ENCODE results near the gene TAF8.
"Not testable (repeated sequence)": the region's sequence is repeated elsewhere in the genome, so short reads cannot be mapped to it uniquely, and the experiment has no call there.

TAF8 gene

DNA sequence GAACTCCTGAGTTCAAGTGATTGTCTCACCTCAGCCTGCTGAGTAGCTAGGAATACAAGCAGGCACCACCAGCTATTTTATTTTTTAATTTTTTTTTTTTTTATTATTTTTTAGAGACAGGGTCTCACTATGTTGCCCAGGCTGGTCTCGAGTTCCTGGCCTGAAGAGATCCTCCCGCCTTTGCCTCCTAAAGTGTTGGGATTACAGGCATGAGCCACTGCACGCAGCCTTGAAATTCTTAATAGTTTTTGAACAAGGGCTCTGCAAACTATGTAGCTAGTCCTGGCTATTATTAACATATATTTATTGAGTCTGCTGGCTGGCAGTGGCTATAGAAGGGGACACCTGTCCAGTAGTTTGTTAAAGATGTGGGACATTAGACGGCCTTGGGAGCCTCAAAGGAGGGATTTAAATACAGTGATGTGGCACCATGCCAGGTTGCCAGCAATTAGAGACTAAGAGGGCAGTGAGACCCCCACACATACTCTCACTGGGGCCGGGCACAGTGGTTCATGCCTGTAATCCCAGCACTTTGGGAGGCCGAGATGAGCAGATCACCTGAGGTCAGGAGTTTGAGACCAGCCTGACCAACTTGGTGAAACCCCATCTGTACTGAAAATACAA, 21.1 kb upstream of the TAF8 start:
- no peak for DNase-seq (ENCODE audit: low spot score)

DNA sequence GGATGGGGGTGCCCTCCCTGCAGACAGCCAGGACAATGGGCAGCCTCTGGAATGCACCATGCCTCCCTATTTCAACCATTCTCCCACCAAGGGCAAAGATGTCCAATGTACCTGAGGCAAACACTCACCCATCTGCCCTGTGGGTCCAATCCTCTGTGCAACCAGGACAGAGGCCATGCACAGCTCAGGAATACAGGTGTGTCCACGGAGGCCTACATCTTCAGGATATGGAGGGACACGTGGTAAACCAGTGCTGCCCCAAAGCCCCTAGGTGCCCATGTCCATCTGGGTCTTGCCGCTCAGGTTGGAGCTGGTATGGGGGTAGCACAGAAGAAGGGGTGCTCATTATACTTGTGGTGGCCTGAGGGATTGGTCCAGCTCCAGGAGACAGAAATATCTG, 20.4 kb upstream of the TAF8 start:
- no peak for DNase-seq (ENCODE audit: low spot score)

DNA sequence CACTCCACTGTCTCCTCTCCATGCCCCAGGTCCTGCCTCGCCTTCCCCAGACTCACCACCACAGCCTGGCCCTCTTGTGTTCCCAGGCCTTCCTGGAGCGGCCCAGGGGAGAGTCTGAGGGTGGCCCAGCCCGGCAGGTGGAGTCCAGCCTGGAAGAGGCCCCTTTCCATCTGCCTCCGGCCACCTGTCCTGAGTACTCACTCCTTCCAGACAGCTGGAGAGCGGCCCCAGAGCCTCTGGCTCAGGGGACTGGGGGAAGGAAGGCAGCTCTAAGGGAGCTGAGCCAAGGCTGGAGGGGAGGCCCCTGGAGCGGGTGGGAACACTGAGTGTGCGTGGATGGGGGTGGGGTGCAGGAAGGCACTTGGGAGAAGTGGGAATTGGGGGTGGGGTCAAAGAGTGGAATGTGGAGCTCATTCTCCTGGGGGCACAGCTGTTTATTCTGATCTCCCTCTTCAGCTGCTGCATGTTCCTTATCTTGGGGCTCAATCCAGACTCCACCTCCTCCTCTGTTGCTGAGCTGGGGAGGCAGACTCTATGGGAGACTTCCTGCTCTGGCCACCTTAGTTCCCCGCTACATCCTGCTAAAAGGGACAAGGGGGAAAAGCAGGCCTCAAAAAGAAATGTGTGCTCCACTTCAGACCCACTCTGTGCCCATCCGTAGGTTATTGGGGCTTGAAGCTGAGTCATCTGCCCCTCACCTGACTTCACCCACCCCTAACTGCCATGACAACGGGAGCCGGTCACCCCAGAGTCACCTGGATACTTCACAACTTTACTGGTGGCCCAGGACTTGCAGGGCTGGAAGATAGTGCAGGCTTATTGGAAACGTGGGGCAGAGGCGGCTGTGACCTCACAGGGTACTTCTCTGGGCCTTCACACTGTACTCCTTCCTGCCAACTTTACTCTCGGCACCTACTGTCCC, 19.5 kb upstream of the TAF8 start:
- DNase-seq (ENCODE audit: low spot score), result no peak

DNA sequence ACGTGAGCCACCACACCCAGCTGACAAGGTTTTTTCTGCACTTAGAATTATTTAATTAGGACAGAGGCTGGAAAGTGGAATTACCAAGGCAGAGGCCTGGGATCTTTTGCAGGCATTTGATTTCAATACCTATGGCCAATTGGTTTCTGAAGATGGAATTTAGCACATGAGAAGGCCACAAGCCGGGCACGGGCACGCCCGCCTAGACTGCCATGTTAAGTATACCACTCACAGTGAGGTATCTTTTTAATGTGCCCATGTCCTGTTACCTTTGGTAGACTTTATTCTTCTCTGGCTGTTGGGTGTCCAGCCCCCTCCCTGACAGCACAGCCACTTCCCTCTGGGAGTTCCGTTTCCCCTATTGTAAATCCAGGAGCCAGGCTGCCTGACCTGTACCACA, 18.0 kb upstream of the TAF8 start:
- DNase-seq (ENCODE audit: low spot score), result no peak

GRCh38 chr6:42037669-42038068, 12.7 kb upstream of the TAF8 start:
- DNase-seq (ENCODE audit: low spot score), result not testable (repeated sequence)

DNA sequence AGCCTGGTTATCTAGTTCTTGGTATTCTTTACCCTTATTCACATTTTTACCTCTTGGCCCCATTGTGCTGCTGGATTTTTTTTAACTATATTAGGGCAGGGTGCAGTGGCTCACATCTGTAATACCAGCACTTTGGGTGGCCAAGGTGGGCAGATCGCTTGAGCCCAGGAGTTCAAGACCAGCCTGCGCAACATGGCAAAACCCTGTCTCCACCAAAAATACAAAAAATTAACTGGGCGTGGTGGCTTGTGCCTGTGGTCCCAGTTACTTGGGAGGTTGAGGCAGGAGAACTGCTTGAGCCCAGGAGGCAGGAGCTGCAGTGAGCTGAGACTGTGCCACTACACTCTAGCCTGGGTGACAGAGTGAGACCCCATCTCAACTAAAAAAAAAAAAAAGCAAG, 12.2 kb upstream of the TAF8 start:
- DNase-seq (ENCODE audit: low spot score), result no peak

DNA sequence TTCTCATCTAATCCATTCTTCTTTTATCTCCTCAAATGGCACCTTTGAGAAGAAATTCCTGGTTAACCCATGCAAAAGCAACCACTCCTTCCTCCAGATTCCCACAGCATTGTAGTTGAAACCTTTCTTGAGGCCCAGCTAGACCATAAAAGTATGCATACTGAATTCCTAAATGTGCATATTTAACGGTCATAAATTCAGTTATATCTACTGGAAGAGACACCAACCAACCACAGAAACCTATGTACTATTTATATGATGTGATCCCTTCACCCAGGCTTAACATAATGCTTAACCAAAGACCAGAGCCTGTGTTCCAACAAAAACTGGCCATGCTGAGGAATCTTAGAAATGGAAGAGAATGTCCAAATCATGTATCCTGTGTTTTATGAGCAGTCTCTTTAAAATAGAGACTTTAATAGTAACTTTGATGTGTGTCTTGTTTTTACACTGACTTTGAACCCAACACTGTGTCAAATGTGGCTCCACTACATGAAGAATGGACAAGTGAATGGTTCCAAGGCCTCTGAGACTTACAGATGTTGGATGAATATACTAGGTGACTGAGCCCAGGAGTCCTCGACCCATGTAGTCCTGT, 11.4 kb upstream of the TAF8 start:
- DNase-seq (ENCODE audit: low spot score), result no peak

- no peak for DNase-seq (ENCODE audit: low spot score)
These were observed 9.4 kb upstream of the TAF8 start for GRCh38 chr6:42040856-42041480.

GRCh38 chr6:42041481-42042053, 8.8 kb upstream of the TAF8 start:
- DNase-seq (ENCODE audit: low spot score), result no peak

- no peak for DNase-seq (ENCODE audit: low spot score)
These were observed 8.2 kb upstream of the TAF8 start for GRCh38 chr6:42042108-42042507.

GRCh38 chr6:42043787-42044475, 6.4 kb upstream of the TAF8 start:
- DNase-seq (ENCODE audit: low spot score), result peak; percentile 79

DNA sequence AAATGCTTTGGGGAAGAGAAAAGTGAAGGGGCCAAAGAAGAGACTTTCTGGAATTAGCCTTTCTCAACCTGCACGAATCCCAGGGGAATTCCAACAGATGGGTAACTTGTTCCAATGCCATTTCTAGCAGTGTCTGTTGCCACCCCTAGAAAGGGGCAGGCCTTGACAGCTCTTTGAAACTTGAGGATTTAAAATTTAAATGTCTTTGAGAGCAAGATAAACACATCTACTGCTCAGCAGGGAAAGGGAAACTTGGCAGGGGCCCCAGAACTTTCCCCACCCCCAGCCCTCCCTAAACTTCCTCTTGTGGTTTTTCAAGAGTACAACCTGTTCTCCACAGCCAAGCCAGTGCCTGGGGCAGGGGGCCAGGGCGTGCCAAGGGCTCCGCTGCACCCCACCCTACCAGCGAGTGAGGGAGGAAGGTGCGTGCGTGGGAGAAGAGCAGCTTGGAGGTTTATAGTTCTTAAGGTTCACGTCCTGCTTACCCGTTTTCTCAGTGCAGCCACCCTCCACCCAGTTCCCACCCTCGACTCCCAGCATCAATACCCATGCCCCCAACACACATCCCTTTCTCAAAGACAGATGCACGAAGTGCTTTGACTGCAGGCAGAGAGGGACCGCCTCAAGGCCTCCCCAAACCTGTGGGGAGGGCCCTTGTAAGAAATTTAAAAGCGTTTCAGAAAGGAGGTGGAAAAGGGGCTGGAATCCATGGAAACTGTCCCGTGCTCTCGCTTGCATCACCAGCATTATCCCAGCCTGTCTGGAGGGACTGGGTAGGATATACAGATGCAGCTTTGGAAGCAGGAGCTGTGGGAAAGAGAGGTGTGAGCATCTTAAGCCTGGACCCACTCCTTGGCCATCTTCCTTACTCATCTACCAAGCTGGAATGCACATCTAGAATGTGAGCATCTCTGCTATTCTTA, 4.5 kb upstream of the TAF8 start:
- DNase-seq (ENCODE audit: low spot score), result no peak

GRCh38 chr6:42046464-42047212, 3.7 kb upstream of the TAF8 start:
- no peak for DNase-seq (ENCODE audit: low spot score)

DNA sequence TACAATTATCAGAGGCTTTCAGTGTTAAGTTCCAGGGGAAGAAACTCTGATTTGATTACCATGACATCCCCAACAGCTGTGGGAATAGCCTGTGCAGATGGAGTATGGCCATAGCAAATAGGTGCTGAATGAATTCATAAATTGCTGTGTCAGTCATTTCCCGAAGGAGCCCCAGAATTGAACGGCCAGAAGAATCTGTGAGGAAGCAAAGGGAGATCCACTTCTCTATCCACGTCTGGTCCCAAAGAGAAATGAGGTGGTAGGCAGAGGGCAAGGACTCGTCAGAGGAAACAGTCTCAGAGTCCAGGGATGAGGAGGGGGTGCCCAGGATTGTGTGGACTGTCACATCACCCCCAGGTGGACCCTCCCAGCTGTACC, 3.1 kb upstream of the TAF8 start:
- no peak for DNase-seq (ENCODE audit: low spot score)

GRCh38 chr6:42047790-42048405, 2.4 kb upstream of the TAF8 start:
- no peak for DNase-seq (ENCODE audit: low spot score)

DNA sequence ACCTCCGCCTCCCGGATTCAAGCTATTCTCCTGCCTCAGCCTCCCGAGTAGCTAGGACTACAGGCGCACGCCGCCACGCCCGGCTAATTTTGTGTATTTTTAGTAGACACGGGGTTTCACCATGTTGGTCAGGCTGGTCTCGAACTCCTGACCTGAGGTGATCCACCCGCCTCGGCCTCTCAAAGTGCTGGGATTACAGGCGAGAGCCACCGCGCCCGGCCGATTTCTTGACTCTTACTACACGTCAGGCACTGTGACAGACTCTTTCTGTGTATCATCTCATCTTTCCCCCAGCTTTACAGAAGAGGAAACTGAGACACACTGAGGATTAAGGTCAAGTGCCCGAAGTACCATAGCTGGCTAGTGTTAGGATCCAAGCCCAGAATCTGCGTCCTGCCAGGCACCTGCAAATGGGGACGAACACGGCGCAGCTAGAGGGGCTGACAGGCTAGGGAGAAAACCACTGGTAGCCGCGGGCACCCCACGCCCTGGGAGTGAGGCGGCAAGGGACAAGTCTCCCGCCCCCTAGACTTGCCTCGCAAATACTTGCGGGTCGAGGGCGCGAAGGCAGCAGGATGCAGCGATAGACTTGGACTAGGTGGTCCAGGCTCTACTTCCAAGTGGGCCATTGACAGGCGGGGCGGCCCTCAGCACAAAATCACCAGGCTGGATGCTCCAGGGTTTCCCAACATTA, 1.1 kb upstream of the TAF8 start:
- DNase-seq (ENCODE audit: low spot score), result no peak

- DNase-seq (ENCODE audit: low spot score), result no peak
These were observed 402 bp upstream of the TAF8 start for GRCh38 chr6:42049948-42050296.

GRCh38 chr6:42051268-42051653, 937 bp downstream of the TAF8 start:
- no peak for DNase-seq (ENCODE audit: low spot score)

DNA sequence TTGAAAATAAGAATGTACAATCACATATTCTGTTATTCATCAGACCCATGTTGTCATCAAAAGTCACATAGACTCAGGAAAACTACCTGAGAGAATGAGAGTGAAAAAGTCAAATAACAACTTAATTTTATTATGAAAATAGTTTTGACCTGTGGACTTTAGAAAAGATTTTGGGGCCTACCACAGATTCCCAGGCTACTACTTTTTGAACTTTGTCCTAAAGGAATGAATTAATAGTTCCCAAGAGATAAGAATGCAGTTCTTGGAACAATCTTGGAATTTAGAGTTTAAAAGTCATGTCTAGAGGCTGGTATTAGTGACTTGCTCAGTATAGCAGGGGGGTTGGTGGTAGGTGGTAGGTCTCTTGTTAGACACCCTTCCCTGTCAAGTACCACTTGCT, 3.3 kb downstream of the TAF8 start:
- no peak for DNase-seq (ENCODE audit: low spot score)
